Ishikawa (cell line): ENCODE data around the gene ZNF256.

Source experiments
- EGR1 ChIP-seq: IDR thresholded peaks from 2 replicates; pipeline ENCODE4 v1.6.1; 2012
- EP300 ChIP-seq: IDR thresholded peaks from 2 replicates; pipeline ENCODE4 v1.6.1; 2012; ENCODE audit warnings: borderline replicate concordance
- FOXM1 ChIP-seq: IDR thresholded peaks from 2 replicates; pipeline ENCODE4 v1.6.1; 2012; ENCODE audit warnings: low read depth, borderline replicate concordance
- RAD21 ChIP-seq: IDR thresholded peaks from 2 replicates; pipeline ENCODE4 v1.6.1; 2012; ENCODE audit warnings: low read depth
- TAF1 ChIP-seq: IDR thresholded peaks from 2 replicates; pipeline ENCODE4 v1.6.1; 2012; ENCODE audit warnings: low read depth, mild to moderate bottlenecking
- TF ChIP-seq, protein P1 (sequence below): IDR thresholded peaks from 2 replicates; pipeline ENCODE4 v1.6.1; 2012; ENCODE audit warnings: low read depth, mild to moderate bottlenecking

DNA sequence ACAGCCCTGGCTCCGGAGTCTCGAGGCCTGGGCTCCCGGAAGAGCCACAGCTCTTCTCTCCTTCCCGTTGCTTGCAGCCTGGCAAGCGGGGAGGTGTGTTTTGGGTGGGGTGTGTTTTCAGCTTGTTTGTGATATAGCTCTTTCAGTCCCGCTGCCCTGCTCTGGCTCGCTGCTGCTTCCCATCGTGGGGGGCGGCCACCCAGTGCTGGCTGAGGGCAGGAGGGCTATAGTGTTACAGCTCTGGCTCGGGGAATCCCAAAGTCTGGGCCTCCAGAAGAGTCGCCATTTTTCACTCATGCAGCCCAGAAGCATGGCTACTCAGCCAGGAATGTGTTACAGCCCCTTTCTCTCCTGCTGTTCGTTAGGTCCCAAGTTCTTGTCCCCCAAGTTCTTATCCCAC, 2.2 kb upstream of the ZNF256 start:
- TF ChIP-seq, protein P1, sequence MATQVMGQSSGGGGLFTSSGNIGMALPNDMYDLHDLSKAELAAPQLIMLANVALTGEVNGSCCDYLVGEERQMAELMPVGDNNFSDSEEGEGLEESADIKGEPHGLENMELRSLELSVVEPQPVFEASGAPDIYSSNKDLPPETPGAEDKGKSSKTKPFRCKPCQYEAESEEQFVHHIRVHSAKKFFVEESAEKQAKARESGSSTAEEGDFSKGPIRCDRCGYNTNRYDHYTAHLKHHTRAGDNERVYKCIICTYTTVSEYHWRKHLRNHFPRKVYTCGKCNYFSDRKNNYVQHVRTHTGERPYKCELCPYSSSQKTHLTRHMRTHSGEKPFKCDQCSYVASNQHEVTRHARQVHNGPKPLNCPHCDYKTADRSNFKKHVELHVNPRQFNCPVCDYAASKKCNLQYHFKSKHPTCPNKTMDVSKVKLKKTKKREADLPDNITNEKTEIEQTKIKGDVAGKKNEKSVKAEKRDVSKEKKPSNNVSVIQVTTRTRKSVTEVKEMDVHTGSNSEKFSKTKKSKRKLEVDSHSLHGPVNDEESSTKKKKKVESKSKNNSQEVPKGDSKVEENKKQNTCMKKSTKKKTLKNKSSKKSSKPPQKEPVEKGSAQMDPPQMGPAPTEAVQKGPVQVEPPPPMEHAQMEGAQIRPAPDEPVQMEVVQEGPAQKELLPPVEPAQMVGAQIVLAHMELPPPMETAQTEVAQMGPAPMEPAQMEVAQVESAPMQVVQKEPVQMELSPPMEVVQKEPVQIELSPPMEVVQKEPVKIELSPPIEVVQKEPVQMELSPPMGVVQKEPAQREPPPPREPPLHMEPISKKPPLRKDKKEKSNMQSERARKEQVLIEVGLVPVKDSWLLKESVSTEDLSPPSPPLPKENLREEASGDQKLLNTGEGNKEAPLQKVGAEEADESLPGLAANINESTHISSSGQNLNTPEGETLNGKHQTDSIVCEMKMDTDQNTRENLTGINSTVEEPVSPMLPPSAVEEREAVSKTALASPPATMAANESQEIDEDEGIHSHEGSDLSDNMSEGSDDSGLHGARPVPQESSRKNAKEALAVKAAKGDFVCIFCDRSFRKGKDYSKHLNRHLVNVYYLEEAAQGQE, result no peak
- TF ChIP-seq RAD21 (no peak), FOXM1 (no peak), EGR1 (no peak), TAF1 (no peak), EP300 (no peak)
